Stimulated activated CD4-positive, alpha-beta T cell treated with anti-CD3 and anti-CD28 coated beads, Interleukin-15, amount 100 ng/mL, for 1 hour (primary cell): ENCODE data around the gene CRLF3.
"Not testable (repeated sequence)": the region's sequence is repeated elsewhere in the genome, so short reads cannot be mapped to it uniquely, and the experiment has no call there.

Experiments used
- DNase-seq, 2 donors: peaks; one replicate each; pipeline ENCODE4 v3.0.0-alpha.2; 2020; ENCODE audit warnings: low read depth in 1 of 2, low spot score in 1 of 2

The CRLF3 gene

GRCh38 chr17:30824356-30825145, at the start of gene CRLF3:
Gene CRLF3, minus strand, starts transcription at chr17:30824692. Its CDS starts 41 bp downstream, at chr17:30824651.
- DNase-seq: peak; percentile 86 to 87

- DNase-seq: no peak
Observed at GRCh38 chr17:30869005-30869404, 44.5 kb upstream of the CRLF3 start.

GRCh38 chr17:30864636-30865035, 40.1 kb upstream of the CRLF3 start:
- DNase-seq: no peak

- no peak for DNase-seq
Observed at GRCh38 chr17:30858556-30859250, 34.2 kb upstream of the CRLF3 start.

GRCh38 chr17:30854146-30854545, 29.7 kb upstream of the CRLF3 start:
- DNase-seq: no peak

- no peak for DNase-seq
Observed at GRCh38 chr17:30848021-30848420, 23.5 kb upstream of the CRLF3 start.

GRCh38 chr17:30840771-30841170, 16.3 kb upstream of the CRLF3 start:
- no peak for DNase-seq

- no peak for DNase-seq
Observed at GRCh38 chr17:30838202-30838807, 13.8 kb upstream of the CRLF3 start.

GRCh38 chr17:30832438-30833124, 8.1 kb upstream of the CRLF3 start:
- no peak for DNase-seq

GRCh38 chr17:30831663-30832437, 7.4 kb upstream of the CRLF3 start, which contains the start of gene ATAD5:
Gene ATAD5, plus strand, starts transcription at chr17:30831966. Its CDS starts 382 bp downstream, at chr17:30832348.
- DNase-seq: peak; percentile 72 to 84

GRCh38 chr17:30831257-30831656, 6.8 kb upstream of the CRLF3 start:
- no peak for DNase-seq

GRCh38 chr17:30829022-30829421, 4.5 kb upstream of the CRLF3 start:
- DNase-seq: no peak

- DNase-seq: no peak
Observed at GRCh38 chr17:30827082-30827481, 2.6 kb upstream of the CRLF3 start.

GRCh38 chr17:30824002-30824355, 513 bp downstream of the CRLF3 start:
- no peak for DNase-seq

- DNase-seq: no peak
Observed at GRCh38 chr17:30823421-30823820, 1.1 kb downstream of the CRLF3 start.

- DNase-seq: not testable (repeated sequence)
Observed at GRCh38 chr17:30822919-30823318, 1.6 kb downstream of the CRLF3 start.

- DNase-seq: no peak
Observed at GRCh38 chr17:30821871-30822723, 2.4 kb downstream of the CRLF3 start.

GRCh38 chr17:30819971-30820705, 4.4 kb downstream of the CRLF3 start:
- DNase-seq: no peak

GRCh38 chr17:30816165-30816564, 8.3 kb downstream of the CRLF3 start:
- no peak for DNase-seq
